GM12878 (cell line): Measurements from ENCODE around the gene EPS8. TPM values are rescaled to one million over a fixed set of nuclear protein-coding genes. Genes with fewer than 3 reads are reported as not detected.

Source experiments
- ATAC-seq: fragments of 200-7000 bp; cut with Tn5 transposase; 3 replicates; pipeline ENCODE4 v1.9.1; 2020; ENCODE audit warnings: mild to moderate bottlenecking, moderate library complexity
- BruUV-seq: library from RNA; stranded (reverse); fragments of 400-500 nt; replicated peaks from 2 replicates; lab custom pipeline; 2021; lab: Mats Ljungman, UMichigan
- CTCF ChIA-PET: fragments of 300-600 bp; sonication (Branson Sonifier 250); formaldehyde crosslinking; extraction: SDS; loops from one replicate; lab custom pipeline; 2021; ENCODE audit warnings: inconsistent platforms; lab: Yijun Ruan, JAX
- POLR2A ChIA-PET: fragments of 350-600 bp; formaldehyde crosslinking; extraction: SDS; loops from one replicate; lab custom pipeline; 2021; ENCODE audit warnings: inconsistent platforms; lab: Charles Lee
- RAD21 ChIA-PET: fragments of 300-600 bp; sonication (Branson Sonifier 250); formaldehyde crosslinking; loops from one replicate; lab custom pipeline; 2023; ENCODE audit warnings: antibody characterized with exemption; ENCODE audit not compliant: unreplicated experiment; lab: Charles Lee
- SMC1A ChIA-PET: fragments of 300-600 bp; sonication (Branson Sonifier 250); formaldehyde crosslinking; loops from one replicate; lab custom pipeline; 2023; ENCODE audit not compliant: unreplicated experiment, uncharacterized antibody; lab: Charles Lee
- DNase-seq: peaks from one replicate; pipeline ENCODE4 v3.0.0-alpha.2; 2011; ENCODE audit warnings: low read depth, low spot score
- FAIRE-seq: peaks from 3 replicates; lab custom pipeline; 2011; peaks lifted over from hg19 to GRCh38; lab: Jason Lieb, UNC
- H2AFZ ChIP-seq: 2 replicates; pipeline ENCODE4 v1.6.0; 2011; ENCODE audit warnings: low read depth, low read length, control low read depth; ENCODE audit not compliant: control insufficient read depth
- H3K27ac ChIP-seq: 2 replicates; pipeline ENCODE4 v1.5.1; 2011; ENCODE audit warnings: control low read depth; ENCODE audit not compliant: control insufficient read depth, insufficient read depth
- H3K27me3 ChIP-seq, 2 experiments: replicated peaks in 1 of 2; 2 replicates each; pipeline versions ENCODE4 v1.6.0 to v1.6.1; 2011; ENCODE audit warnings: low read length in 1 of 2; ENCODE audit not compliant: control insufficient read depth in 2 of 2, insufficient read depth in 2 of 2
- H3K36me3 ChIP-seq, 2 experiments: 2 replicates each; pipeline ENCODE4 v1.5.1; 2011; ENCODE audit warnings: low read length in 1 of 2; ENCODE audit not compliant: control insufficient read depth in 2 of 2, insufficient read depth in 2 of 2
- H3K4me1 ChIP-seq: 2 replicates; pipeline ENCODE4 v1.6.1; 2011; ENCODE audit warnings: mild to moderate bottlenecking, low read length, moderate library complexity, mixed read lengths; ENCODE audit not compliant: control insufficient read depth, insufficient read depth
- H3K4me2 ChIP-seq: 2 replicates; pipeline ENCODE4 v1.6.0; 2011; ENCODE audit warnings: control low read depth; ENCODE audit not compliant: control insufficient read depth, insufficient read depth
- H3K4me3 ChIP-seq: fragments of 200-600 bp; sonication (generic); 2 replicates; pipeline ENCODE4 v1.5.1; 2016
- H3K79me2 ChIP-seq: 2 replicates; pipeline ENCODE4 v1.6.0; 2011; ENCODE audit warnings: low read length; ENCODE audit not compliant: control insufficient read depth, insufficient read depth
- H3K9ac ChIP-seq: 2 replicates; pipeline ENCODE4 v1.8.0; 2011; ENCODE audit warnings: low read length, control low read depth, mixed read lengths; ENCODE audit not compliant: control insufficient read depth, insufficient read depth
- H3K9me3 ChIP-seq: replicated peaks from 3 replicates; pipeline ENCODE4 v1.5.1; 2011; ENCODE audit warnings: mild to moderate bottlenecking, low read length; ENCODE audit not compliant: control insufficient read depth, insufficient read depth
- H4K20me1 ChIP-seq: 2 replicates; pipeline ENCODE4 v1.6.0; 2011; ENCODE audit not compliant: control insufficient read depth, insufficient read depth
- BCL11A ChIP-seq: IDR thresholded peaks from 2 replicates; pipeline ENCODE4 v1.6.1; 2011; ENCODE audit warnings: low read depth, low read length
- CBFB ChIP-seq: IDR thresholded peaks from 2 replicates; pipeline ENCODE4 v1.6.1; 2016; ENCODE audit warnings: antibody characterized with exemption, low read depth
- CBX3 ChIP-seq: fragments of 200-600 bp; sonication (generic); IDR thresholded peaks from 2 replicates; pipeline ENCODE4 v1.6.1; 2016; ENCODE audit warnings: low read depth, borderline replicate concordance
- HDAC6 ChIP-seq: fragments of 200-600 bp; sonication (generic); IDR thresholded peaks from one replicate; pipeline ENCODE4 v1.8.0; 2017; ENCODE audit warnings: antibody characterized with exemption; ENCODE audit not compliant: unreplicated experiment
- HDGF ChIP-seq: fragments of 450-650 bp; IDR thresholded peaks from 2 replicates; pipeline ENCODE4 v1.6.1; 2016; ENCODE audit warnings: antibody characterized with exemption
- KAT2A ChIP-seq: conservative IDR thresholded peaks from 2 replicates; pipeline ENCODE4 v1.6.1; 2011; ENCODE audit warnings: low read depth, low read length; ENCODE audit not compliant: control insufficient read depth
- KLF5 ChIP-seq: fragments of 450-650 bp; IDR thresholded peaks from 2 replicates; pipeline ENCODE4 v1.6.1; 2014; ENCODE audit warnings: mild to moderate bottlenecking; ENCODE audit not compliant: partially characterized antibody
- PAX8 ChIP-seq: fragments of 450-650 bp; IDR thresholded peaks from 2 replicates; pipeline ENCODE4 v1.6.1; 2017; ENCODE audit warnings: mild to moderate bottlenecking, moderate library complexity
- SIX5 ChIP-seq: IDR thresholded peaks from 2 replicates; pipeline ENCODE4 v1.6.1; 2011; ENCODE audit warnings: mild to moderate bottlenecking, low read depth, low read length, moderate library complexity; ENCODE audit not compliant: severe bottlenecking
- TCF12 ChIP-seq: IDR thresholded peaks from 2 replicates; pipeline ENCODE4 v1.6.1; 2011; ENCODE audit warnings: low read depth, mild to moderate bottlenecking, low read length
- TCF3 ChIP-seq: IDR thresholded peaks from 2 replicates; pipeline ENCODE4 v1.6.1; 2012; ENCODE audit warnings: low read depth, mild to moderate bottlenecking, low read length, borderline replicate concordance; ENCODE audit not compliant: insufficient read depth
- WGBS: methylation state at CpG from one replicate; pipeline ENCODE4 v1.1.6; 2016; ENCODE audit warnings: low lambda C conversion rate; ENCODE audit not compliant: insufficient replicate concordance, insufficient coverage; ENCODE audit errors: missing lambda C conversion rate; 5-methylcytosine and 5-hydroxymethylcytosine counted together
- in situ Hi-C: fragments of 300-500 bp; cut with MboI; formaldehyde crosslinking; loops from 9 replicates; pipeline ENCODE4 v1.14.3; 2018; ENCODE audit warnings: mixed read lengths
- intact Hi-C: fragments of 100-400 bp; cut with micrococcal nuclease; formaldehyde crosslinking; loops from one replicate; pipeline ENCODE4 v1.14.2; 2022; ENCODE audit not compliant: unreplicated experiment
- polyA plus RNA-seq, 11 experiments: library from polyadenylated mRNA; depleted of rRNA in 4 of 11; unstranded in 6 of 11; stranded (reverse) in 5 of 11; fragments of >200 nt; fragmentation: Nextera tagmentation in 4 of 11; fragmentation: Illumina TruSeq in 1 of 11; extraction: Ambion mirVana in 4 of 11; extraction: Trizol in 1 of 11; gene quantifications; 1 replicate in 1 of 11; 2 replicates in 10 of 11; pipeline versions ENCODE4 v1.2.1 to v1.2.3, GENCODE V29; 2011 to 2016; ENCODE audit warnings: inconsistent platforms in 2 of 11, missing spikeins in 2 of 11, low read depth in 1 of 11
- total RNA-seq, 4 experiments: library from RNA; depleted of rRNA in 3 of 4; stranded (reverse); fragments of >200 nt in 3 of 4; fragmentation: Illumina TruSeq in 1 of 4; extraction: Trizol in 1 of 4; gene quantifications; 2 replicates each; pipeline versions ENCODE4 v1.2.1 to v1.2.3, GENCODE V29; 2013 to 2021
- TF ChIP-seq, protein P1 (sequence below): fragments of 450-650 bp; IDR thresholded peaks from 2 replicates; pipeline ENCODE4 v1.6.1; 2017; ENCODE audit warnings: mild to moderate bottlenecking, moderate library complexity

The EPS8 gene
- total and polyA plus RNA-seq, 10 of the 15 experiments (the other 5 are each of a cell fraction or from before 2014, with no cell fraction given): 1.3 to 127 (median 3.4) TPM

DNA sequence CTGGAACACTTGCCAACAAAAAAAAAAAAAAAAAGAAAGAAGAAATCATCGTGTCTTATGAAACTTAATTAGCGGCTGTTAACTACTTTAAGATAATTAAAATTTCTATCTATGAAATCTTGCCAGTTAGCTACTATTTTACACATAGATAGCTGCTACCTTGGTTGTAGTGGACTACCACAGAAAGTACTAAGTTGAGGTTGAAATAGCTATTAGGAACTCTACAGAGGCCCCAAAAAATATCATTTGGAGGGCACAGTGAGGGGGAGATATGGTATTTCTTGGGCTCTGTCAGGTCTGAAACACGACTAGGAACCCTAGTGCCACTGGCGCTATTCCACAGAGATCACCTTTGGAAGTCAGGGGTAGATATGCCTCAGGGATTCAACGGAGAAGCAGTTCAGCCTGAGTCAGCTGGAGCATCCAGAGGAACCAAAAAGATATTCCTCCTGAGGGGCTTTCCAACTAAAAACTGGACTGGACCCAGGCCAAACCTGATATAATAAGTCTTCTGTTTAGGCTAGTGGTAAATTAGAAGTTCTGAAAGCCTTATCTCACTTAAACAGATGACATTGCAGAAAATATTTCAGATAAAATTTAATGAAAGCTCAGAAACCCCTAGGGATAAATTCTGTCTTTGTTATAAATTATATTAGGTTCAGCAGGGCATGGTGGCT lies 126.1 kb downstream of the EPS8 start:
- Histone ChIP-seq H3K4me3 (no peak overlapping the region), H2AFZ (no peak overlapping the region), H3K36me3 (no peaks in the 10 kb centered on the region), H3K4me1 (no peaks in the 10 kb centered on the region), H3K79me2 (no peaks in the 10 kb centered on the region), H4K20me1 (no peaks in the 10 kb centered on the region), H3K27ac (no peak overlapping the region), H3K4me2 (no peak overlapping the region), H3K9ac (no peak overlapping the region), H3K9me3 (no peaks in the 10 kb centered on the region), H3K27me3 (no peaks in the 10 kb centered on the region)
- FAIRE-seq (no peak), ATAC-seq (no peak), DNase-seq (no peak)
- TF ChIP-seq, protein P1, sequence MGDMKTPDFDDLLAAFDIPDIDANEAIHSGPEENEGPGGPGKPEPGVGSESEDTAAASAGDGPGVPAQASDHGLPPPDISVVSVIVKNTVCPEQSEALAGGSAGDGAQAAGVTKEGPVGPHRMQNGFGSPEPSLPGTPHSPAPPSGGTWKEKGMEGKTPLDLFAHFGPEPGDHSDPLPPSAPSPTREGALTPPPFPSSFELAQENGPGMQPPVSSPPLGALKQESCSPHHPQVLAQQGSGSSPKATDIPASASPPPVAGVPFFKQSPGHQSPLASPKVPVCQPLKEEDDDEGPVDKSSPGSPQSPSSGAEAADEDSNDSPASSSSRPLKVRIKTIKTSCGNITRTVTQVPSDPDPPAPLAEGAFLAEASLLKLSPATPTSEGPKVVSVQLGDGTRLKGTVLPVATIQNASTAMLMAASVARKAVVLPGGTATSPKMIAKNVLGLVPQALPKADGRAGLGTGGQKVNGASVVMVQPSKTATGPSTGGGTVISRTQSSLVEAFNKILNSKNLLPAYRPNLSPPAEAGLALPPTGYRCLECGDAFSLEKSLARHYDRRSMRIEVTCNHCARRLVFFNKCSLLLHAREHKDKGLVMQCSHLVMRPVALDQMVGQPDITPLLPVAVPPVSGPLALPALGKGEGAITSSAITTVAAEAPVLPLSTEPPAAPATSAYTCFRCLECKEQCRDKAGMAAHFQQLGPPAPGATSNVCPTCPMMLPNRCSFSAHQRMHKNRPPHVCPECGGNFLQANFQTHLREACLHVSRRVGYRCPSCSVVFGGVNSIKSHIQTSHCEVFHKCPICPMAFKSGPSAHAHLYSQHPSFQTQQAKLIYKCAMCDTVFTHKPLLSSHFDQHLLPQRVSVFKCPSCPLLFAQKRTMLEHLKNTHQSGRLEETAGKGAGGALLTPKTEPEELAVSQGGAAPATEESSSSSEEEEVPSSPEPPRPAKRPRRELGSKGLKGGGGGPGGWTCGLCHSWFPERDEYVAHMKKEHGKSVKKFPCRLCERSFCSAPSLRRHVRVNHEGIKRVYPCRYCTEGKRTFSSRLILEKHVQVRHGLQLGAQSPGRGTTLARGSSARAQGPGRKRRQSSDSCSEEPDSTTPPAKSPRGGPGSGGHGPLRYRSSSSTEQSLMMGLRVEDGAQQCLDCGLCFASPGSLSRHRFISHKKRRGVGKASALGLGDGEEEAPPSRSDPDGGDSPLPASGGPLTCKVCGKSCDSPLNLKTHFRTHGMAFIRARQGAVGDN: no peak
- TF ChIP-seq KLF5 (no peak), BCL11A (no peak), TCF12 (no peak), KAT2A (no peak), CBX3 (no peak), HDAC6 (no peak), CBFB (no peak), HDGF (no peak), SIX5 (no peak), PAX8 (no peak), TCF3 (no peak)
- ChIA-PET POLR2A (interaction anchor here (0.7 kb wide), 1 partner anchor 220 kb away, joined by 3 read pairs; no protein-coding TSS in a partner anchor), CTCF (interaction anchor here (0.9 to 1.4 kb wide), 3 partner anchors 11 to 109 kb away, joined by 3 to 6 read pairs (median 4); no protein-coding TSS in a partner anchor), SMC1A (interaction anchor here (0.6 to 5.2 kb wide), 10 partner anchors 9 to 155 kb away, joined by 3 to 31 read pairs (median 5); no protein-coding TSS in a partner anchor), RAD21 (interaction anchor here (0.6 to 1.3 kb wide), 2 partner anchors 108 to 122 kb away, joined by 3 read pairs; no protein-coding TSS in a partner anchor)
- intact Hi-C loops: no loop called here
- WGBS: 64% methylated on average over 5 of the region's 5 CpGs
- BruUV-seq: no TSS peak
- in situ Hi-C loops: no loop called here
